ENCODE measurements around the gene CLDN14. TPM values are rescaled to one million over a fixed set of nuclear protein-coding genes. Genes with fewer than 3 reads are reported as not detected.

The CLDN14 gene
- polyA plus RNA-seq, 3 donors, result not detected

DNA sequence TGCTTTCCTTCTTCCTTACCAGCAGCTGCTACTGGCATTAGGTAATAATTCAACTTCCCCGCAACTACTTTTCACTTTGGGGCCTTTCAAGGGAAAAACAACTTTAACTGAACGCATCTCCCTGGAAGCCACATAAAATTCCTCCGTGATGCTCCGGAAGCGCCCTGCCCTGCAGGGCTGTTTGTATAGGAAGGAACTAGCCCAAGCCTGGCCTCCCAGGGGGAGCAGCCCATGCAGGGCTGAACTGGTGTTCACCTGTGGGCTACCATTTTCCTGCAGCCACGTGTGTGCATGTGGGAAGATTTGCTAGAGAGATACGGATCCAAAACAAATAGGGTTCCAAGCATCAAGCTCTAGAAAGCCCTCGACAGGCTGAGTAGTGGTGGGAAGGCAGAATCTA, 14.4 kb downstream of the CLDN14 start:
- TF ChIP-seq, protein P1, sequence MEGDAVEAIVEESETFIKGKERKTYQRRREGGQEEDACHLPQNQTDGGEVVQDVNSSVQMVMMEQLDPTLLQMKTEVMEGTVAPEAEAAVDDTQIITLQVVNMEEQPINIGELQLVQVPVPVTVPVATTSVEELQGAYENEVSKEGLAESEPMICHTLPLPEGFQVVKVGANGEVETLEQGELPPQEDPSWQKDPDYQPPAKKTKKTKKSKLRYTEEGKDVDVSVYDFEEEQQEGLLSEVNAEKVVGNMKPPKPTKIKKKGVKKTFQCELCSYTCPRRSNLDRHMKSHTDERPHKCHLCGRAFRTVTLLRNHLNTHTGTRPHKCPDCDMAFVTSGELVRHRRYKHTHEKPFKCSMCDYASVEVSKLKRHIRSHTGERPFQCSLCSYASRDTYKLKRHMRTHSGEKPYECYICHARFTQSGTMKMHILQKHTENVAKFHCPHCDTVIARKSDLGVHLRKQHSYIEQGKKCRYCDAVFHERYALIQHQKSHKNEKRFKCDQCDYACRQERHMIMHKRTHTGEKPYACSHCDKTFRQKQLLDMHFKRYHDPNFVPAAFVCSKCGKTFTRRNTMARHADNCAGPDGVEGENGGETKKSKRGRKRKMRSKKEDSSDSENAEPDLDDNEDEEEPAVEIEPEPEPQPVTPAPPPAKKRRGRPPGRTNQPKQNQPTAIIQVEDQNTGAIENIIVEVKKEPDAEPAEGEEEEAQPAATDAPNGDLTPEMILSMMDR (IDR thresholded peaks at IDR 0.05), result no peak
- Mint-ChIP-seq H3K4me1 (no peaks in the 10 kb centered on the region), H3K36me3 (no peaks in the 10 kb centered on the region), H3K27ac (no peak overlapping the region), H3K9me3 (no peaks in the 10 kb centered on the region), H3K4me3 (no peak overlapping the region), H3K27me3 (ENCODE audit: low read depth in 3 of 3) (peaks cover 2 to 7% (median 4%) of the 10 kb centered on the region in 3 donors)
- DNase-seq, result no peak
- no peaks in the 10 kb centered on the region for H3K27me3 ChIP-seq (ENCODE audit: control insufficient read depth in 2 of 2, insufficient read depth in 2 of 2, low read length in 2 of 2)
- H3K4me1 ChIP-seq (ENCODE audit: control insufficient read depth in 1 of 2, insufficient read depth in 2 of 2, low read length in 2 of 2), result no peaks in the 10 kb centered on the region
- no peak overlapping the region for H3K4me3 ChIP-seq (replicated peaks in 1 of 3; ENCODE audit: low read depth in 2 of 3, low read length in 3 of 3)
- H3K36me3 ChIP-seq (replicated peaks in 1 of 2; ENCODE audit: control insufficient read depth in 1 of 2, insufficient read depth in 2 of 2, low read length in 2 of 2), result no peaks in the 10 kb centered on the region
- intact Hi-C loops (cut with micrococcal nuclease), result no loop called here
- no peak overlapping the region for H3K4me2 ChIP-seq (replicated peaks; ENCODE audit: extremely low read depth, low read length, poor library complexity, severe bottlenecking)
- H3K79me2 ChIP-seq (ENCODE audit: insufficient read depth, low read length), result no peaks in the 10 kb centered on the region
- 58% methylated on average over 7 of the region's 8 CpGs for WGBS (ENCODE audit: insufficient coverage)
- no peak overlapping the region for H2AFZ ChIP-seq (ENCODE audit: insufficient read depth, low read depth, low read length, poor library complexity, severe bottlenecking)
- H3K9ac ChIP-seq (ENCODE audit: insufficient read depth, low read length, poor library complexity, severe bottlenecking), result no peak overlapping the region
- H3K27ac ChIP-seq (ENCODE audit: low read depth in 1 of 2, low read length in 2 of 2), result no peak overlapping the region
- no peaks in the 10 kb centered on the region for H3K9me3 ChIP-seq (replicated peaks in 1 of 2; ENCODE audit: control insufficient read depth in 1 of 2, insufficient read depth in 1 of 2, low read length in 2 of 2)
- no peaks in the 10 kb centered on the region for H4K20me1 ChIP-seq (ENCODE audit: insufficient read depth, low read length)

DNA sequence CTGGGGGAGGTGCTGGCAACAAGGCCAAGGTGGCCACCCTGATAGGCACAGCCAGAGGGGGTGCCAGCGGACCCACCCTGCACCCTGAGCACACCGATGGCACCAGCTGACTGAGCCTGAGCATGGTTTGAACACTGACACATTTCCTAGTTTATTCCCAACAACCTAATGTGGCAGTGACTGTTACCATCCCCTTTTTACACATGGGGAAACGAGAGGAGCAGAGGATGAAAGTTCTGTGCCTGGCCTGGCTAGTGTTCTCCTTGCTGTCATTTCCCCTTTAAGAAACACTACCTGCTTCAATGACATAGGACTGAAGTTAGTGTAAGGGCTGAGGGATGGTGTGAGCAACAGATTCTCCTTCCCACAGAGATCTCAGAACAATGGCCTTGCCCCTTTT, 15.3 kb downstream of the CLDN14 start:
- no peak overlapping the region for H3K9ac ChIP-seq (ENCODE audit: insufficient read depth, low read length, poor library complexity, severe bottlenecking)
- no peak for DNase-seq
- TF ChIP-seq, protein P1 (IDR thresholded peaks at IDR 0.05), result no peak
- H3K4me1 ChIP-seq (ENCODE audit: control insufficient read depth in 1 of 2, insufficient read depth in 2 of 2, low read length in 2 of 2), result no peaks in the 10 kb centered on the region
- no peaks in the 10 kb centered on the region for H3K4me1 Mint-ChIP-seq
- no peak overlapping the region for H3K27ac Mint-ChIP-seq
- no peaks in the 10 kb centered on the region for H3K36me3 ChIP-seq (replicated peaks in 1 of 2; ENCODE audit: control insufficient read depth in 1 of 2, insufficient read depth in 2 of 2, low read length in 2 of 2)
- H3K9me3 Mint-ChIP-seq, result no peaks in the 10 kb centered on the region
- intact Hi-C loops (cut with micrococcal nuclease), result no loop called here
- H3K9me3 ChIP-seq (replicated peaks in 1 of 2; ENCODE audit: control insufficient read depth in 1 of 2, insufficient read depth in 1 of 2, low read length in 2 of 2), result no peaks in the 10 kb centered on the region
- H3K4me3 Mint-ChIP-seq, result no peak overlapping the region
- no peak overlapping the region for H2AFZ ChIP-seq (ENCODE audit: insufficient read depth, low read depth, low read length, poor library complexity, severe bottlenecking)
- no peaks in the 10 kb centered on the region for H3K27me3 ChIP-seq (ENCODE audit: control insufficient read depth in 2 of 2, insufficient read depth in 2 of 2, low read length in 2 of 2)
- no peak overlapping the region for H3K4me2 ChIP-seq (replicated peaks; ENCODE audit: extremely low read depth, low read length, poor library complexity, severe bottlenecking)
- H3K27ac ChIP-seq (ENCODE audit: low read depth in 1 of 2, low read length in 2 of 2), result no peak overlapping the region
- H3K27me3 Mint-ChIP-seq (ENCODE audit: low read depth in 3 of 3), result peaks cover 3 to 7% (median 6%) of the 10 kb centered on the region in 3 donors
- H3K4me3 ChIP-seq (replicated peaks in 1 of 3; ENCODE audit: low read depth in 2 of 3, low read length in 3 of 3), result no peak overlapping the region
- H3K79me2 ChIP-seq (ENCODE audit: insufficient read depth, low read length), result no peaks in the 10 kb centered on the region
- 93% methylated on average over 2 of the region's 3 CpGs for WGBS (ENCODE audit: insufficient coverage)
- no peaks in the 10 kb centered on the region for H4K20me1 ChIP-seq (ENCODE audit: insufficient read depth, low read length)
- H3K36me3 Mint-ChIP-seq, result no peaks in the 10 kb centered on the region
